SK-N-DZ (cell line): ENCODE results near the gene KCNQ4.

Experiments
- DNase-seq: peaks from one replicate; pipeline ENCODE4 v3.0.0-alpha.2; 2015; ENCODE audit warnings: low spot score

Gene KCNQ4

GRCh38 chr1:40818264-40818961 lies 34.8 kb downstream of the KCNQ4 start:
- DNase-seq, result no peak

DNA sequence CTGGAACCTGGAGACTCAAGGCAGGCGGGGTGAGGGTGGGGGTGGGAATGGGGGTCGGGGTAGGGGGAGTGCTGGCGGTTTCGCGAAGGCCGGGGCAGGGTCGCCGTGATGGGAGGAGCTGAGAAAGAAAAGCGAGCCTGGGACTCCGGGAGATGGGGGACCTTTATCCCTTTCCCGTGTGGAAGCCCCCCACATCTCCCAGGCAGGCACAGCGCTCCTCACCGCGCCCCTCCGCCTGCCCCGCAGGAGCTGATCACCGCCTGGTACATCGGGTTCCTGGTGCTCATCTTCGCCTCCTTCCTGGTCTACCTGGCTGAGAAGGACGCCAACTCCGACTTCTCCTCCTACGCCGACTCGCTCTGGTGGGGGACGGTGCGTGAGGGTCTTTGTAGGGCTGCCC lies 35.5 kb downstream of the KCNQ4 start:
- no peak for DNase-seq

DNA sequence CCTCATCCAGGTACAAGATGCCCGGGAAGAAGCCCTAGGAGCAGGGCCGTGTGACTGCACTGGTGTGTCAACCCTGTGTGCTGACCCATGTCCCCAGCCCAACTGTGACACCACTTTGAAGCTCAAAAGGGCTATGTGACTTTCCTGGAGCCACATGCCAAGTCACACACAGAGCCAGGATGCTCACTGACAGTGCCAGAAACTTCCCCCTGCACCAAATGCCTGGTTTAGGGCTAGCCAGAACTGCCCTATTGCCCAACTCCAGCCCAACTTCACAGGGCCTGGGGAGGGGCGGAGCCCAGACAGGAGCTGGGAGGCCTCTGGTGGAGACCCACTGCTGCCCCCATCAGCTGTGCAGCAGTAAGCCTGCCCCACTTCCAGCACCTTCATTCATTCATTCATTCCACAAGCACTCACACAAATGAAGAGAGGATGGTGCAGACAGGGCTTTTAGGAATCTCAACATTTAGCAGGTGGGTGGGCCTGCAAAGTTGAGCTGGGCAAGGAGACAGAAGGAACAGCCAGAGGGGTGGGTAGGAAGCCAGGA lies 36.7 kb downstream of the KCNQ4 start:
- DNase-seq, result no peak

- DNase-seq, result no peak
These were observed 37.5 kb downstream of the KCNQ4 start for GRCh38 chr1:40820911-40821693.

- DNase-seq, result no peak
These were observed 39.3 kb downstream of the KCNQ4 start for GRCh38 chr1:40822890-40823289.

DNA sequence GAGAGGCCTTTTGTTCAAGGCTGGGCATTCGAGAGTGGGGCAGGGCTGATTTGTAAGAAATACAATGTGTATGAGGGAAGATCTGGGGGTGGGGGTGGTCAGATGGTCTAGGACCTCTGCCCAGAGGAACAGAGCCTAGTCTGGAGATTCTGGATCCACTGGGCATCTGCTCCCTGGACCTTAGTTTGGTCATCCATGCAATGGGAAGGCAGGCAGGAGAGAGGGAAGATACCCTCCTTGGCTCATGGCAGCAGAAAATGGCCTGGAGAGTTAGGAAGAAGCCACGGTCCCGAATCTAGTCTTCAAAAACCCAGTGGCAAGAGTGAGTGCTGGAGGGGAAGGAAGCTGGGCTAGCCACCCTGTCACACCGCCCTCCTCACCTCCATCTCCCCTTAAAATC lies 39.8 kb downstream of the KCNQ4 start:
- no peak for DNase-seq

GRCh38 chr1:40823983-40824382 lies 40.4 kb downstream of the KCNQ4 start:
- DNase-seq, result no peak

- no peak for DNase-seq
These were observed 41.2 kb downstream of the KCNQ4 start for GRCh38 chr1:40824591-40825434.

DNA sequence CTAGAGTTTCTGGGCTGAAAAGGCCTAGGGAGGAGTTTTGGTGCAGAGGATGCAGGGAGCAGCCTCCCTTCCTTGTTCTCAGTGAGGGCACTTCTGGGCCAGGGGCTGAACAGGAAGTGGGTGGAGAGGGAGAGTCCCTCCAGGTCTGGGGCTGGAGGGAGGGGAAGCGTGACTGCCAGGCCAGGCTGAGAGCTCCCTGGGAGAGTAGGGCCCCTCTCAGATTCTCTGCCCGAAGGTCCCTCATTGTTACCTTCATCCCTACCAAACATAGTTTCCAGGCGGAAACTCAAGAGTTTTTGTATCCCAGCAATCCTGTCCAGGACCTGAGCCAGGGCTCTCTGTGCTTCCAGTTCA lies 41.8 kb downstream of the KCNQ4 start:
- no peak for DNase-seq

- no peak for DNase-seq
These were observed 42.4 kb downstream of the KCNQ4 start for GRCh38 chr1:40825996-40826395.

DNA sequence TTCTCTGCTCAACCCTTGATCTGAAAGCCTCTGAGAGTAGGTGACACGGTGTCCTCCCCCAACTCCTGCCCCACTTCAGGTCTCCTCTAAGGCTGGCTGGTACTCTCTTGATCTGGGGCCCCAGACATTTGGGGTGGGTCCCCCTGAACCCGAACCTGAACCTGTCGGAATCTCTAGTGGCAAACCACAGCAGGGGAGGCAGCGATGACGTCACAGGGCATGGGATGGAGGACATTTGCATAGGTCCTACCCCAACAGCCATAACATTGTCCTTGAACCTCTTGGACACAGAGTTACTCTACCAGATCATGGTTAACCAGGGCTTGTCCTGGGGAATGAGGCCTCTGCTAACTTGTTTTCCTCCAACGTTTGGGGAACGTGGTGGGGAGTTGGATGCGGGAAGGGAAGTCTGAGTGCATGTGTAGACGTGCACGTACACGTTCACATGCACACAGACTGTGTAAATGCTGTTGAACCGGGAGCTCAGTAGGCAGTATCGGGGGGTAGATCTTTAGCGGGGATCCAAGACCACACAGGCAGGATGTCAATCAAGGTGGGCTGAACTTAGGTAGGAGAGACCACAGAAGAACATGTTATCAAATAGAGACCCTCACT lies 46.2 kb downstream of the KCNQ4 start:
- DNase-seq, result no peak

DNA sequence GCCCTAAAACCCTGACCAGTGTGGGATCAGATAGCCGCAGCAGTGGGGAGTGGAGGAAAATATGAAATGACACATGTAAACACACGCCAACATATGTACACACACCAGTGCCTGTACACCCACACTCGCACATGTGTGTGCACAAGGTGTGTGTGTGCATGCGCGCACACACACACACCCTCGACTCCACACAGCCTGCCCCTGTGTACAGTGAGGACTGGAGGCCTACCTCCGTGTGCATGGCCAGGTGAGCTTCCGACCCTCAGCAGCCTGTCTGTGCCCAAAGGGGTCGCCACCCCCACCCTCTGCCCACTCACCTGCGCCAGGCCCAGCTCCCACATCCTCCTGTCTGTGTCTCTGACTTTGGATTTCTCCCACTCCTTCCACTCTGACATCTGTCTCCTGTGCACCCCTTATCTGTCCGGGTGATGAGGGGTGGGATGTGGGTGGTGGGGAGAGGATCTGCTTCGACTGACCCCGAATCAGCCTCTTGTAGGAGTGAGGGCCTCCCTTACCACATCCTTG lies 46.9 kb downstream of the KCNQ4 start:
- no peak for DNase-seq

DNA sequence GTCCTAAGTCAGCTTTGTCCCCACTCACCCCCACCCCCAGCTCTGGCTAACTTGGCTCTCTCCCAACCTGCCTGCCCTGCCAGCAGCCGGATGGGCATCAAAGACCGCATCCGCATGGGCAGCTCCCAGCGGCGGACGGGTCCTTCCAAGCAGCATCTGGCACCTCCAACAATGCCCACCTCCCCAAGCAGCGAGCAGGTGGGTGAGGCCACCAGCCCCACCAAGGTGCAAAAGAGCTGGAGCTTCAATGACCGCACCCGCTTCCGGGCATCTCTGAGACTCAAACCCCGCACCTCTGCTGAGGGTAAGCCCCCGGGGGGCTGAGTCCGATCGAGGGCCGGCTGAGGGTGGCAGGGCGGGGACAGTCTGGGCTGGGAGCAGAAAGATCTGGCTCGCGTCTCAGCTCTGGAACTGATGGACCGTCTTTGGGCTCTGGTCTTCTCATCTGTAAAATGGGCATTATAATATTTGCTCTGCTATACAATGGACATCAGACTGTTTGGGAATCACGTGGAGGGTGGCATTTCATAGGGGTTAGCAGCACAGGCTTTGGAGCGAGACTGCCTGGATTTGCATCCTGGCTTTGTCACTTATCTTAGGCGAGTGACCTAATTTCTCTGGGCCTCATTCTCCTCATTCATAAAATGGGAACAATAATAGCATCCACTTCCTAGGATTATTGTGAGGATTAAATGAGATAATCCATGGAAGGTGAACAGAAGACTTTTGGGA lies 47.6 kb downstream of the KCNQ4 start:
- no peak for DNase-seq

- no peak for DNase-seq
These were observed 50.4 kb downstream of the KCNQ4 start for GRCh38 chr1:40833979-40834378.

DNA sequence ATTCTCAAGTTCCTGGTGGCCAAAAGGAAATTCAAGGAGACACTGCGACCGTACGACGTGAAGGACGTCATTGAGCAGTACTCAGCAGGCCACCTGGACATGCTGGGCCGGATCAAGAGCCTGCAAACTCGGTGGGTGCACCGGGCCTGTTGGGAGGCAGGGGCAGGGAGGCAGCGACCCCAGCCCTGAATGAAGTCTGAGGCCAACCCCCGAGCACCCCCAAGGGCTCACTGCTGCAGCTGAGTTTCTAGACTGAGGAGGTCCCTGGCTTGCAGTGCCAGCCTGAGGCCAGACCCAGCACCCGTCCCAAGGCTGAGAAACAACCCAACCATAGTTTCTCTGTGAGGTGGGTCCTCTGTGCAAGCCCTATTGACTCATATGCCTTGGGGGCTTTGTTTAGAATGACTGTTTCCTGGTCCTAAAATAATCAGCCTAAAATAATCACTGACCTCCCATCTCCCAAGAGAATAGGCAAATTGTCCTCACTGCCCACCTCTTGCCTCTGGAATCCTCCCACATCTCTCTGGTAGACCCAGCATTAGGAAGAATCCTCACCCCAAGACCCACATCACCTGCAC lies 51.5 kb downstream of the KCNQ4 start:
- no peak for DNase-seq

DNA sequence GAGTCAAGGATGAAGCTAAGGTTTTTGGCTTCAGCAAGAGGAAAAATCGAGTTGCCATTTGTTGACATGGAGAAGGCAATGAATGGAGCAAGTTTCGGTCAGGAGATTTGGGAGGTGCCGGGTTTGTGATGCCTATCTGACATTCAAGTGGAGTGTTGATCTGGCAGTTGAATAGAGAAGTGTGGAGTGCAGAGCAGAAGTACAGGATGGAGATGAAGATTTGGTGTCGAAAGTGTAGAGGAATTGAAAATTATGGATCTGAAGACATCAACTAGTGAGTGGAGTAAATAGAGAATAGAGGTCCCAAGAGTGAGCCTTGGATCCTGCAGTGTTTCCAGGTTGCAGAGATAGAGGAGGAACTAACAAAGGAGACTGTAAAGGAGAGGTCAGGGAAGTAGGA lies 52.7 kb downstream of the KCNQ4 start:
- DNase-seq, result no peak

DNA sequence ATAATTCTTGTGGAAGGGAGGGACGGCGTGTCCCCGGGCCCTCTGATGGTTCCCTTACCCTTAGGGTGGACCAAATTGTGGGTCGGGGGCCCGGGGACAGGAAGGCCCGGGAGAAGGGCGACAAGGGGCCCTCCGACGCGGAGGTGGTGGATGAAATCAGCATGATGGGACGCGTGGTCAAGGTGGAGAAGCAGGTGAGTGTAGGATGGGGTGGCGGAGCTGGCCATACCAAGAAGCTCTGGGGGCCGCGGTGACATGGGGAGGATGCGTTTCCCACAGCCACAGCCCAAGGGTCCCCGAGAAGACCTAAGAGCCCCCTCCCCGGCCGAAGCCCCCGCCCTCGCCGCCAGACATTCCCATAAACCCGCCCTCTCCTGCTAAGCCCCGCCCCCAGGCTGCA lies 54.0 kb downstream of the KCNQ4 start:
- no peak for DNase-seq

DNA sequence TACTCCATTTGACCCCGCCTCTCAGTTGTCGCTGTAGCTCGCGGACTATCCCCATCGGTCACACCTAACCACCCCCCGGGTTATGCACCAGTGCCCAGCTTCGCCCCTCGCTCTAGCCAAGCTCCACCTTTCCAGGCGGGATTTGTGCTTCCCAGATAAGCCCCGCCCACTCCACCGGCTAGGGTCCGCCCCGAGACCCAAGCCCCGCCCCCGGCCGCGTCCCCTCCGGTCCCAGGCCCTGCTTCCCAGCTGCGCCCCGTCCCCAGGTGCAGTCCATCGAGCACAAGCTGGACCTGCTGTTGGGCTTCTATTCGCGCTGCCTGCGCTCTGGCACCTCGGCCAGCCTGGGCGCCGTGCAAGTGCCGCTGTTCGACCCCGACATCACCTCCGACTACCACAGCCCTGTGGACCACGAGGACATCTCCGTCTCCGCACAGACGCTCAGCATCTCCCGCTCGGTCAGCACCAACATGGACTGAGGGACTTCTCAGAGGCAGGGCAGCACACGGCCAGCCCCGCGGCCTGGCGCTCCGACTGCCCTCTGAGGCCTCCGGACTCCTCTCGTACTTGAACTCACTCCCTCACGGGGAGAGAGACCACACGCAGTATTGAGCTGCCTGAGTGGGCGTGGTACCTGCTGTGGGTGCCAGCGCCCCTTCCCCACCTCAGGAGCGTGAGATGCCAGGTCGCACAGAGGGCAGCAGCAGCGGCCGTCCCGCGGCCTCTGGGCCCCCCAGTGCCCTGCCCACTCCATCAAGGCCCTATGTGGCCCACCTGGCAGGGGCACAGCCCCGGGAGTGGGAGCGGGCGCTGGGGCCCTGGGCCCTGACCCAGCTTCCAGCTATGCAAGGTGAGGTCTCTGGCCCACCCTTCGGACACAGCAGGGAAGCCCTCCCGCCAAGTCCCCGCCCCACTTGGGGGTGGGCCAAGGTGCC lies 54.7 kb downstream of the KCNQ4 start:
- DNase-seq, result no peak
